GM23338 (cell line): ENCODE results near the gene WSCD2.

Experiments used
- CREB1 ChIP-seq: fragments of 250-450 bp; sonication (Bioruptor Pico); IDR thresholded peaks from 2 replicates; pipeline ENCODE4 v1.5.0; 2020; ENCODE audit warnings: low read depth, mild to moderate bottlenecking, moderate library complexity
- EZH2 ChIP-seq: fragments of 200-600 bp; sonication (generic); IDR thresholded peaks from one replicate; pipeline ENCODE4 v1.8.0; 2017; ENCODE audit warnings: antibody characterized with exemption, mild to moderate bottlenecking, low read depth; ENCODE audit not compliant: unreplicated experiment
- EZH2phosphoT487 ChIP-seq: fragments of 200-600 bp; sonication (generic); IDR thresholded peaks from one replicate; pipeline ENCODE4 v1.8.1; 2018; ENCODE audit warnings: antibody characterized with exemption; ENCODE audit not compliant: unreplicated experiment
- NANOG ChIP-seq: IDR thresholded peaks from 2 replicates; pipeline ENCODE4 v1.6.1; 2016; ENCODE audit warnings: antibody characterized with exemption, borderline replicate concordance
- POLR2AphosphoS5 ChIP-seq: IDR thresholded peaks from 2 replicates; pipeline ENCODE4 v1.6.1; 2016; ENCODE audit warnings: antibody characterized with exemption, low read depth
- STAT1 ChIP-seq: IDR thresholded peaks from one replicate; pipeline ENCODE4 v1.6.1; 2016; ENCODE audit warnings: antibody characterized with exemption; ENCODE audit not compliant: unreplicated experiment
- TF ChIP-seq, protein P1 (sequence below), 2 experiments: fragments of 200-600 bp in 1 of 2; sonication (generic) in 1 of 2; conservative IDR thresholded peaks; 2 replicates each; pipeline versions ENCODE4 v1.5.1 to v1.6.1; 2016 to 2017; ENCODE audit warnings: antibody characterized with exemption in 2 of 2, low read depth in 2 of 2, mild to moderate bottlenecking in 2 of 2, moderate library complexity in 1 of 2
- TF ChIP-seq, protein P2 (sequence below): IDR thresholded peaks from one replicate; pipeline ENCODE4 v1.6.1; 2018; ENCODE audit warnings: antibody characterized with exemption; ENCODE audit not compliant: unreplicated experiment

DNA sequence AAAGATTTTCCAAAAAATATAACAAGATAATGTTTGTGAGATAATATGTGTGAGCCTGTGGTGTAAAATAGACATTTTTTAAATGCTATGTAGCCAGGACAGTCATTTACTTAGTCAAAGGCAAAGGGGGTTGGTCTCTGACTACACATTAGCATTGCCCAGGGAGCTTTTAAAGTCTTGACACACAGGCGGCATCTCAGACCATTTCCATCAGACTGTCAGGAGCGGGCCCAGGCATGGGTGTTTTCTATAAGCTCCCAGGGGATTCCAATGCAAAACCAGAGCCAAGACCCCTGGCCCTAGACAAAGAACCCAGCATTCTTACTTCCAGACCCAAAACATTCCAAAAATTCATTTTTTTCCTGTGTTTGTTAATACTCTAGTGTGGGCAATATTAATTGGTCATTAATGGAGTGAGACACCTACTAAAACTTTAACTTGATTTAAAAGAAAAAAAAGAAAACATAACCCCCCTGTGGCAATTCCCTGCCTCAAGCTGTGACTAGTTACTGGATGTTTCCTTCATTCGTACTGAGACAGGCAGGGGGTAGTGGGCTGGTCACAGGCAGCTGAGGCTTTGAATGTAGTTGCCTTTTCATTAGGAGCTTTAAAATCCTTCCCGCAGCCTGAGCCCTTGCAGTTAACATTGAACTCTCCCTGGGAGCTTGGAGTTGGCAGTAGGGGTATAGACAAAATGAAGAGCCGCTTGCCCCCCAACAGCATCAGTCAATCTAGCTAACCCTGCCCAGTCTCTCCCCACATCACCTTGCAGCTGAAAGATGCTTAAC is 106.3 kb downstream of the WSCD2 start:
- TF ChIP-seq, protein P1, sequence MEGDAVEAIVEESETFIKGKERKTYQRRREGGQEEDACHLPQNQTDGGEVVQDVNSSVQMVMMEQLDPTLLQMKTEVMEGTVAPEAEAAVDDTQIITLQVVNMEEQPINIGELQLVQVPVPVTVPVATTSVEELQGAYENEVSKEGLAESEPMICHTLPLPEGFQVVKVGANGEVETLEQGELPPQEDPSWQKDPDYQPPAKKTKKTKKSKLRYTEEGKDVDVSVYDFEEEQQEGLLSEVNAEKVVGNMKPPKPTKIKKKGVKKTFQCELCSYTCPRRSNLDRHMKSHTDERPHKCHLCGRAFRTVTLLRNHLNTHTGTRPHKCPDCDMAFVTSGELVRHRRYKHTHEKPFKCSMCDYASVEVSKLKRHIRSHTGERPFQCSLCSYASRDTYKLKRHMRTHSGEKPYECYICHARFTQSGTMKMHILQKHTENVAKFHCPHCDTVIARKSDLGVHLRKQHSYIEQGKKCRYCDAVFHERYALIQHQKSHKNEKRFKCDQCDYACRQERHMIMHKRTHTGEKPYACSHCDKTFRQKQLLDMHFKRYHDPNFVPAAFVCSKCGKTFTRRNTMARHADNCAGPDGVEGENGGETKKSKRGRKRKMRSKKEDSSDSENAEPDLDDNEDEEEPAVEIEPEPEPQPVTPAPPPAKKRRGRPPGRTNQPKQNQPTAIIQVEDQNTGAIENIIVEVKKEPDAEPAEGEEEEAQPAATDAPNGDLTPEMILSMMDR (conservative IDR thresholded peaks at IDR 0.05; ENCODE audit: low read depth in 2 of 2): no peak
- TF ChIP-seq STAT1 (no peak), EZH2phosphoT487 (no peak), POLR2AphosphoS5 (no peak), EZH2 (no peak), NANOG (no peak), CREB1 (CRISPR knock-in tag) (no peak)
- TF ChIP-seq, protein P2, sequence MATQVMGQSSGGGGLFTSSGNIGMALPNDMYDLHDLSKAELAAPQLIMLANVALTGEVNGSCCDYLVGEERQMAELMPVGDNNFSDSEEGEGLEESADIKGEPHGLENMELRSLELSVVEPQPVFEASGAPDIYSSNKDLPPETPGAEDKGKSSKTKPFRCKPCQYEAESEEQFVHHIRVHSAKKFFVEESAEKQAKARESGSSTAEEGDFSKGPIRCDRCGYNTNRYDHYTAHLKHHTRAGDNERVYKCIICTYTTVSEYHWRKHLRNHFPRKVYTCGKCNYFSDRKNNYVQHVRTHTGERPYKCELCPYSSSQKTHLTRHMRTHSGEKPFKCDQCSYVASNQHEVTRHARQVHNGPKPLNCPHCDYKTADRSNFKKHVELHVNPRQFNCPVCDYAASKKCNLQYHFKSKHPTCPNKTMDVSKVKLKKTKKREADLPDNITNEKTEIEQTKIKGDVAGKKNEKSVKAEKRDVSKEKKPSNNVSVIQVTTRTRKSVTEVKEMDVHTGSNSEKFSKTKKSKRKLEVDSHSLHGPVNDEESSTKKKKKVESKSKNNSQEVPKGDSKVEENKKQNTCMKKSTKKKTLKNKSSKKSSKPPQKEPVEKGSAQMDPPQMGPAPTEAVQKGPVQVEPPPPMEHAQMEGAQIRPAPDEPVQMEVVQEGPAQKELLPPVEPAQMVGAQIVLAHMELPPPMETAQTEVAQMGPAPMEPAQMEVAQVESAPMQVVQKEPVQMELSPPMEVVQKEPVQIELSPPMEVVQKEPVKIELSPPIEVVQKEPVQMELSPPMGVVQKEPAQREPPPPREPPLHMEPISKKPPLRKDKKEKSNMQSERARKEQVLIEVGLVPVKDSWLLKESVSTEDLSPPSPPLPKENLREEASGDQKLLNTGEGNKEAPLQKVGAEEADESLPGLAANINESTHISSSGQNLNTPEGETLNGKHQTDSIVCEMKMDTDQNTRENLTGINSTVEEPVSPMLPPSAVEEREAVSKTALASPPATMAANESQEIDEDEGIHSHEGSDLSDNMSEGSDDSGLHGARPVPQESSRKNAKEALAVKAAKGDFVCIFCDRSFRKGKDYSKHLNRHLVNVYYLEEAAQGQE: no peak
